Endodermal cell (in vitro differentiated cells): ENCODE measurements around the gene CALM3. TPM values are rescaled to one million over a fixed set of nuclear protein-coding genes. Genes with fewer than 3 reads are reported as not detected.
A peak's percentile ranks its signal among the peaks of the same experiment; 100 is the strongest.

Source experiments
- DNase-seq: peaks from one replicate; pipeline ENCODE4 v3.0.0-alpha.2; 2017
- H3K27ac ChIP-seq: 2 replicates; pipeline ENCODE4 v1.5.1; 2013; ENCODE audit warnings: mild to moderate bottlenecking, low read depth, low read length, moderate library complexity
- H3K27me3 ChIP-seq: 2 replicates; pipeline ENCODE4 v1.6.1; 2013; ENCODE audit warnings: mild to moderate bottlenecking, low read length, moderate library complexity; ENCODE audit not compliant: insufficient read depth, control insufficient read depth, poor library complexity, severe bottlenecking
- H3K36me3 ChIP-seq: 2 replicates; pipeline ENCODE4 v1.7.0; 2013; ENCODE audit warnings: mild to moderate bottlenecking, low read length, moderate library complexity; ENCODE audit not compliant: control insufficient read depth, insufficient read depth
- H3K4me1 ChIP-seq: one replicate; pipeline ENCODE4 v1.7.0; 2013; ENCODE audit warnings: low read length; ENCODE audit not compliant: control insufficient read depth, insufficient read depth
- H3K4me3 ChIP-seq: 2 replicates; pipeline ENCODE4 v1.5.1; 2013; ENCODE audit warnings: mild to moderate bottlenecking, low read length, moderate library complexity
- H3K9ac ChIP-seq: 2 replicates; pipeline ENCODE4 v1.6.1; 2013; ENCODE audit warnings: mild to moderate bottlenecking, low read length, moderate library complexity; ENCODE audit not compliant: poor library complexity, severe bottlenecking; ENCODE audit errors: extremely low read depth
- H3K9me3 ChIP-seq: 2 replicates; pipeline ENCODE4 v1.6.1; 2013; ENCODE audit warnings: mild to moderate bottlenecking, low read length, moderate library complexity; ENCODE audit not compliant: control insufficient read depth
- H3K27ac Mint-ChIP-seq: 2 replicates; pipeline ENCODE4 v1.8.0; 2020; ENCODE audit warnings: mixed read lengths
- H3K27me3 Mint-ChIP-seq: 2 replicates; pipeline ENCODE4 v1.8.0; 2021; ENCODE audit warnings: mild to moderate bottlenecking, mixed read lengths; ENCODE audit not compliant: insufficient read depth
- H3K36me3 Mint-ChIP-seq: 2 replicates; pipeline ENCODE4 v1.8.0; 2020; ENCODE audit warnings: low read depth, mixed read lengths
- H3K4me1 Mint-ChIP-seq: 2 replicates; pipeline ENCODE4 v1.8.0; 2020; ENCODE audit warnings: mixed read lengths
- H3K4me3 Mint-ChIP-seq: 2 replicates; pipeline ENCODE4 v1.8.0; 2020; ENCODE audit warnings: mild to moderate bottlenecking, moderate library complexity, mixed read lengths
- H3K9me3 Mint-ChIP-seq: 2 replicates; pipeline ENCODE4 v1.8.0; 2020; ENCODE audit warnings: mild to moderate bottlenecking, mixed read lengths
- CTCF ChIP-seq: fragments of 200-600 bp; sonication (generic); conservative IDR thresholded peaks from 2 replicates; pipeline ENCODE4 v1.5.0; 2021; ENCODE audit warnings: antibody characterized with exemption, mild to moderate bottlenecking
- WGBS, 2 experiments: methylation state at CpG; one replicate each; pipeline versions ENCODE4 v1.1.5 to v1.1.7; 2013; ENCODE audit warnings: missing lambda C conversion rate in 2 of 2, mixed read lengths in 1 of 2; ENCODE audit not compliant: insufficient coverage in 1 of 2, insufficient read length in 1 of 2; 5-methylcytosine and 5-hydroxymethylcytosine counted together
- total RNA-seq, 2 donors: library from RNA; stranded (reverse); fragmentation: NEBNext Ultra II Directional in 1 of 2; extraction: Animal tissue kit (Norgen Biotek cat#: 25700) in 1 of 2; gene quantifications; 2 replicates in 1 of 2; 3 replicates in 1 of 2; pipeline ENCODE4 v1.2.1, GENCODE V29; 2021

The CALM3 gene
- total RNA-seq, 2 donors from 2014 or later, result 564 to 573 TPM

GRCh38 chr19:46634045-46634655 lies 33.0 kb downstream of the CALM3 start:
- Mint-ChIP-seq H3K27ac (no peak overlapping the region), H3K9me3 (no peaks in the 10 kb centered on the region), H3K4me1 (peaks cover 4% of the 10 kb centered on the region), H3K4me3 (peak overlapping the region; percentile 48), H3K27me3 (peaks cover 42% of the 10 kb centered on the region), H3K36me3 (no peaks in the 10 kb centered on the region)
- Histone ChIP-seq H3K9me3 (no peaks in the 10 kb centered on the region), H3K27me3 (peaks cover 69% of the 10 kb centered on the region), H3K4me3 (peak overlapping the region; percentile 77), H3K9ac (no peak overlapping the region), H3K27ac (no peak overlapping the region), H3K36me3 (no peaks in the 10 kb centered on the region), H3K4me1 (no peaks in the 10 kb centered on the region)
- peak; percentile 99 for DNase-seq
- TF ChIP-seq CTCF, result no peak
- 1% methylated on average over 34 of the region's 38 CpGs; no CpG with 5 or more reads in 1 of the 2 experiments for WGBS, 2 experiments

- TF ChIP-seq CTCF, result no peak
- Histone ChIP-seq H3K27ac (no peak overlapping the region), H3K27me3 (peaks cover 74% of the 10 kb centered on the region), H3K36me3 (no peaks in the 10 kb centered on the region), H3K9me3 (no peaks in the 10 kb centered on the region), H3K4me1 (no peaks in the 10 kb centered on the region), H3K4me3 (peak overlapping the region; percentile 53), H3K9ac (no peak overlapping the region)
- Mint-ChIP-seq H3K9me3 (no peaks in the 10 kb centered on the region), H3K27me3 (peaks cover 44% of the 10 kb centered on the region), H3K27ac (no peak overlapping the region), H3K36me3 (no peaks in the 10 kb centered on the region), H3K4me1 (peaks cover 4% of the 10 kb centered on the region), H3K4me3 (peak overlapping the region; percentile 48)
- WGBS, 2 experiments, result 0 to 4% methylated on average over 8 to 23 of the region's 23 CpGs
- DNase-seq, result peak; percentile 70
Observed at GRCh38 chr19:46634656-46635218, 33.6 kb downstream of the CALM3 start.

- peak; percentile 76 for DNase-seq
- H3K9ac ChIP-seq, result no peak within 1 kb of the TSS
- H3K27me3 ChIP-seq, result peaks cover 88% of the 10 kb centered on the region
- H3K9me3 ChIP-seq, result no peaks in the 10 kb centered on the region
- Mint-ChIP-seq H3K27ac (no peak within 1 kb of the TSS), H3K27me3 (peaks cover 56% of the 10 kb centered on the region), H3K4me1 (peaks cover 4% of the 10 kb centered on the region), H3K4me3 (no peak within 1 kb of the TSS), H3K9me3 (no peaks in the 10 kb centered on the region), H3K36me3 (no peaks in the 10 kb centered on the region)
- 14 to 25% methylated on average over 4 to 32 of the region's 34 CpGs for WGBS, 2 experiments
- no peak within 1 kb of the TSS for H3K4me3 ChIP-seq
- H3K4me1 ChIP-seq, result no peaks in the 10 kb centered on the region
- no peak within 1 kb of the TSS for H3K27ac ChIP-seq
- TF ChIP-seq CTCF, result no peak
- H3K36me3 ChIP-seq, result no peaks in the 10 kb centered on the region
Observed at GRCh38 chr19:46635920-46636761, 35.0 kb downstream of the CALM3 start, which contains the start of gene GNG8. TSS of gene GNG8 (minus strand) at chr19:46636202. CDS start at chr19:46634682, 1,520 bp downstream.
